ENCODE data around the gene KIRREL3. TPM values are rescaled to one million over a fixed set of nuclear protein-coding genes. Genes with fewer than 3 reads are reported as not detected.
A peak's percentile ranks its signal among the peaks of the same experiment; 100 is the strongest.

KIRREL3 gene
- total and polyA plus RNA-seq, 2 of the 8 experiments (the other 6 are each of a cell fraction or from before 2014, with no cell fraction given): 0.29 to 0.32 TPM

DNA sequence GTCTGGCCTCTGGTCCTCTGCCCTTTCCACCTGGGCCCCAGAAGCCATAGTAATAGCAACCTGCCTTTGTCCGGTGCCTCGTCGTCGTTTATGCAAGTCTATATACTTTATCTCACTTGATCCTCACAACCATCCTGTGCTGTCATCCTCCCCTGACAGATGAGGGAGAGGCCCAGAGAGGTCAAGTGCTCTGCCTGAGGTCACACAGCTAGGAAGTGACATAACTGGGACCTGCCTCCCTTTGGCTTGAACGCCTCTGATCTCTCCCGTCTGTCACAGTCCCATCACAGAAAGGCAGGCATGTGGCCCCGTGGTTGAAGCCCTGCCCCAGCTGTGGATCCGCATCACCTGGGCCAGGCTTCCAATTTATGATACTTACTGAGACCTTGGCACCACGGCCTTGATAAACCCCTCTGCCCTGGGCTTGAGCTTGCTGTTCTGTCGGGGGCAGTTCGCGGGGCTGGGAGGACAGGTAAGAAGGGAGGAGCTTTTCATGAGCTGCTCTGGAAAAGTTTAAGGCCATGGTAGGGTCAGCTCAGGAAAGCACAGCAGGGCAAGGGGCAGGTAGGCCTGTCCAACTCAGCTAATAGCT is 398.1 kb downstream of the KIRREL3 start:
- Histone ChIP-seq H3K79me2 (ENCODE audit: control insufficient read depth in 1 of 2, insufficient read depth in 2 of 2, low read length in 2 of 2) (no peaks in the 10 kb centered on the region), H2AK5ac (ENCODE audit: low read depth, low read length) (no peak overlapping the region), H3K56ac (replicated peaks; ENCODE audit: insufficient read length, low read depth, low read length) (no peak overlapping the region), H3K9me3 (ENCODE audit: insufficient read depth in 2 of 2, low read depth in 1 of 2, low read length in 1 of 2) (0 out of 4 replicates have a peak, but pooled peaks cover 0 to 2% of the 10 kb centered on the region in 2 experiments), H3K4me3 (ENCODE audit: extremely low read depth in 1 of 4, insufficient read depth in 2 of 4, low read depth in 3 of 4, low read length in 4 of 4) (peak overlapping the region in 1 of 4 experiments; percentile 32; a peak in 1 of 8 replicates), H2BK120ac (replicated peaks; ENCODE audit: low read depth, low read length) (no peak overlapping the region), H2BK5ac (ENCODE audit: low read depth, low read length) (no peak overlapping the region), H3K4me2 (ENCODE audit: insufficient read depth in 1 of 2, low read depth in 2 of 2, low read length in 2 of 2) (peak overlapping the region; percentile 29 to 53; a peak in 3 of 4 replicates), H3K23me2 (ENCODE audit: low read depth, low read length) (no peaks in the 10 kb centered on the region; the same call in 1 of the 2 replicates), H3K23ac (ENCODE audit: insufficient read length) (no peak overlapping the region), H3K14ac (ENCODE audit: insufficient read length) (no peak overlapping the region), H3K36me3 (ENCODE audit: control insufficient read depth in 2 of 4, insufficient read depth in 4 of 4, low read length in 3 of 4) (no peaks in the 10 kb centered on the region), H3K18ac (ENCODE audit: extremely low read depth, low read length) (peak overlapping the region; percentile 3; the same call in 1 of the 2 replicates), H4K91ac (replicated peaks; ENCODE audit: insufficient read length, low read length) (no peak overlapping the region), H2BK12ac (ENCODE audit: low read depth, low read length) (0 out of 2 replicates have a peak overlapping the region, but pooled peaks have one; percentile 20), H2AFZ (ENCODE audit: low read length) (no peak overlapping the region), H4K20me1 (replicated peaks in 1 of 2; ENCODE audit: control insufficient read depth in 1 of 2, insufficient read depth in 2 of 2, low read length in 2 of 2) (no peaks in the 10 kb centered on the region), H2BK15ac (ENCODE audit: low read length) (no peak overlapping the region), H3K4me1 (replicated peaks in 1 of 4; ENCODE audit: control insufficient read depth in 3 of 4, insufficient read depth in 4 of 4, low read length in 3 of 4) (peaks cover 7 to 14% (median 9%) of the 10 kb centered on the region in 4 experiments), H4K5ac (ENCODE audit: insufficient read length, low read depth, low read length) (no peak overlapping the region), H2BK20ac (ENCODE audit: low read length) (no peak overlapping the region), H3K27ac (ENCODE audit: low read depth, low read length) (no peak overlapping the region), H3K27me3 (replicated peaks in 1 of 4; ENCODE audit: control insufficient read depth in 3 of 4, extremely low read depth in 1 of 4, insufficient read depth in 3 of 4, low read length in 3 of 4) (no peaks in the 10 kb centered on the region; a peak in 4 of 7 replicates), H3K4ac (replicated peaks; ENCODE audit: insufficient read length, low read depth, low read length) (no peak overlapping the region), H3K9ac (replicated peaks in 1 of 4; ENCODE audit: extremely low read depth in 1 of 4, low read depth in 3 of 4, low read length in 3 of 4) (no peak overlapping the region), H4K8ac (ENCODE audit: extremely low read depth, insufficient read depth, low read length) (no peak overlapping the region), H3K79me1 (ENCODE audit: low read depth, low read length) (no peaks in the 10 kb centered on the region)
- TF ChIP-seq RAD21 (IDR thresholded peaks at IDR 0.05 in 1 of 2, conservative IDR thresholded peaks at IDR 0.05 in 1 of 2; ENCODE audit: low read depth in 2 of 2, low read length in 2 of 2) (no peak), KDM1A (IDR thresholded peaks at IDR 0.05; ENCODE audit: borderline replicate concordance, low read length) (peak; percentile 94; the same call in 1 of the 2 replicates), EZH2 (IDR thresholded peaks at IDR 0.05; ENCODE audit: low read depth, low read length, severe bottlenecking) (no peak)
- TF ChIP-seq, protein P1, sequence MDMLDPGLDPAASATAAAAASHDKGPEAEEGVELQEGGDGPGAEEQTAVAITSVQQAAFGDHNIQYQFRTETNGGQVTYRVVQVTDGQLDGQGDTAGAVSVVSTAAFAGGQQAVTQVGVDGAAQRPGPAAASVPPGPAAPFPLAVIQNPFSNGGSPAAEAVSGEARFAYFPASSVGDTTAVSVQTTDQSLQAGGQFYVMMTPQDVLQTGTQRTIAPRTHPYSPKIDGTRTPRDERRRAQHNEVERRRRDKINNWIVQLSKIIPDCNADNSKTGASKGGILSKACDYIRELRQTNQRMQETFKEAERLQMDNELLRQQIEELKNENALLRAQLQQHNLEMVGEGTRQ (IDR thresholded peaks at IDR 0.05; ENCODE audit: low read length): no peak
- ChIA-PET POLR2A (ENCODE audit: partially characterized antibody) (no interaction called here), CTCF (ENCODE audit: partially characterized antibody) (interaction anchor here (0.5 to 11.1 kb wide), 20 partner anchors 11 to 400 kb away, joined by 3 to 142 read pairs (median 3); no protein-coding TSS in a partner anchor)
- DNase-seq (ENCODE audit: low read depth in 1 of 2, low spot score in 2 of 2) (no peak), FAIRE-seq (no peak)
- WGBS, 2 experiments (ENCODE audit: extremely low coverage in 1 of 2, insufficient coverage in 1 of 2, insufficient read length in 1 of 2, insufficient replicate concordance in 2 of 2, low coverage in 1 of 2, low lambda C conversion rate in 2 of 2, missing lambda C conversion rate in 1 of 2): 83% methylated on average over 12 of the region's 12 CpGs; no CpG with 5 or more reads in 1 of the 2 experiments

Measured in H1 (cell line).